Activated CD8-positive, alpha-beta memory T cell treated with anti-CD3 and anti-CD28 coated beads for 36 hours (primary cell): ENCODE data around the gene CKLF. TPM values are rescaled to one million over a fixed set of nuclear protein-coding genes. Genes with fewer than 3 reads are reported as not detected.

Experiments used
- CTCF ChIA-PET: fragments of 350-600 bp; sonication (Branson Sonifier 250); formaldehyde crosslinking; loops from one replicate; lab custom pipeline; 2021; ENCODE audit warnings: antibody characterized with exemption; lab: Charles Lee
- POLR2A ChIA-PET: fragments of 350-600 bp; sonication (Branson Sonifier 250); formaldehyde crosslinking; loops from one replicate; lab custom pipeline; 2021; ENCODE audit warnings: antibody characterized with exemption; lab: Charles Lee
- total RNA-seq, 2 experiments: library from RNA; stranded (reverse); gene quantifications; one replicate each; pipeline ENCODE4 v1.2.3, GENCODE V29; 2021

CKLF gene
- total RNA-seq, 2 experiments from 2014 or later, result 134 to 148 TPM

DNA sequence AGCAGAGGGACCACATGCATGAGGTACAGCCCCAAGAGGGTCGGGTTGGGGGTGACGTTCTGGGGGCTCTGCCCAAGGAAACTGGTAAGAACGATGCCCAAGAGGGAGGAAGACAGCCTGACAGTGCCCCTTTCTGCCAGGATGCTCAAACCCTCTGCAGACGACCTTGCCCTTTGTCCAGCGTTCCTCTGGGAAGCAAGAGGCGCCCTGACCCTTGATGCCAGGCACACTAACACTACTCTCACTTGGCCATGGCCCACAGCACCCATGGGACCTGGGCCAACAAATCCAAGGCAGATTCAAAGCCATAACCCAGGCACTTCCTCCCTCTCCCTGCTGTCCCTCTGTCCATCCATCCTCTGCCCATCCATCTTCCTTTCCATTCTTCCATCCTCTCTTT lies 22.9 kb upstream of the CKLF start:
- ChIA-PET POLR2A (interaction anchor here (0.6 kb wide), 1 partner anchor 21 kb away, joined by 4 read pairs; no protein-coding TSS in a partner anchor), CTCF (interaction anchor here (0.9 to 1.2 kb wide), 2 partner anchors 14 to 60 kb away, joined by 3 to 4 read pairs; no protein-coding TSS in a partner anchor)

DNA sequence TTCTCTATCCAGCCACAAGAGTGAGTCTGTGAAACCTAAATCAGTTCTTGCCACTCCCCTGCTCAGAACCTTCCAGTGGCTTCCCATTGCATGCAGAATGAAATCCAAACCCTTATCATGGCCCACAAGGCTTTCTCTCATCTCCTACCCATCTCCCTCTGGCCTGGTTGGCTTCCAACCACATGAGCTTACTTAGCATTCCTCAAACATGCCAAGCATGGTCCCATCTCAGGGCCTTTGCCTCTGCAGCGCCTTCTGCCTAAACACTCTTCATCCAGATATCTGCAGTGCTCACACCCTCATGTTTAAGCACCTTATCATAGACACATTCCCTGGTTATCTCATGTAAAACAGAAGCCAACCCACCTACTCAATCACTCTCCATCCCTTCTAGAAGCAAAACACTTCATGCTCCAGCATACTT lies 18.0 kb upstream of the CKLF start:
- POLR2A ChIA-PET, result no interaction called here
- CTCF ChIA-PET, result no interaction called here

DNA sequence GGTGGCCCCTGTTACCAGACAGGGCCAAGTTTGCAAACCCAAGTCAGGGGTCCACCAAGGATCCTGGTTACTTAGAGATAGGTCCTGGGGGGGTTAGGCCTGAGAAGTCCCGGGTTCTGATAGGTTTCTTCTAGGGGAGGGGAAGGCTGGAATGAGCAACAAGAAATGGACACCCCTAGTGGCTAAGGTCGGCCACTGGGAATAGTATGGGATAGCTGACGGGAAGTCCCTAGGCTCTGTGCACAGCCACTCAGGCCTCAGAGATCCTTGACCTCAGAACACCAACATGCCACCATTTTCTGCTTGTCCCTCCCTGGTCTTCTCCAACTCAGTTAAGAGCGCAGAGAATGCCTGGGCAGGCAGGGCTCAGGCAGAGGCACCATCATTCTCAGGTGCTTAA lies 15.9 kb upstream of the CKLF start:
- CTCF ChIA-PET, result no interaction called here
- POLR2A ChIA-PET, result interaction anchor here (0.5 kb wide), 1 partner anchor 15 kb away, joined by 3 read pairs; no protein-coding TSS in a partner anchor

DNA sequence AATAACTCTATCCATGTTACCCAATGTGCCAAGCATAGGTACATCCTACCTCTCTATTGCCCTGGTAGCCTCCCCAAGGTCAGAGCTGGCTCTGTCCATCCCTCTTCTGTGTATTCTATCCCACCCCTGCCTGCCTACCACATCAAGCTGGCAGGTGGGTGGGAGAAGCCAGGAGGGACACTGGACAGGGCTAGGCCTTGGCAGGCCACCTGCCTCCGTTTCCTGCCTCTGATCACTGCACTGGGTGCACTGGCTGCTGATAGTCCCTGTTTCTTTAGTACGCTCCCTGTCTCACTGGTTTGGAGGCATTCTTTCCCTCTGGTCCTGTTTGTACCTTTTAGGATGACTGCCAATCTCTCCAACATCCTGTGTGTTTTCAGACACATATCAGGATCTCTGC lies 15.1 kb upstream of the CKLF start:
- CTCF ChIA-PET, result no interaction called here
- POLR2A ChIA-PET, result no interaction called here

GRCh38 chr16:66538910-66539309 lies 13.5 kb upstream of the CKLF start:
- CTCF ChIA-PET, result no interaction called here
- POLR2A ChIA-PET, result no interaction called here

GRCh38 chr16:66539623-66540469 lies 12.5 kb upstream of the CKLF start:
- ChIA-PET POLR2A (interaction anchor here (0.7 kb wide), 1 partner anchor 489 kb away, joined by 8 read pairs; no protein-coding TSS in a partner anchor), CTCF (interaction anchor here (0.7 kb wide), 1 partner anchor 1388 kb away, joined by 3 read pairs; no protein-coding TSS in a partner anchor)

GRCh38 chr16:66541388-66542355 lies 10.7 kb upstream of the CKLF start:
- CTCF ChIA-PET, result no interaction called here

GRCh38 chr16:66542396-66542795 lies 10.0 kb upstream of the CKLF start:
- POLR2A ChIA-PET, result no interaction called here

More at GRCh38 chr16:66541388-66542355, 10.7 kb upstream of the CKLF start:
- POLR2A ChIA-PET, result no interaction called here

DNA sequence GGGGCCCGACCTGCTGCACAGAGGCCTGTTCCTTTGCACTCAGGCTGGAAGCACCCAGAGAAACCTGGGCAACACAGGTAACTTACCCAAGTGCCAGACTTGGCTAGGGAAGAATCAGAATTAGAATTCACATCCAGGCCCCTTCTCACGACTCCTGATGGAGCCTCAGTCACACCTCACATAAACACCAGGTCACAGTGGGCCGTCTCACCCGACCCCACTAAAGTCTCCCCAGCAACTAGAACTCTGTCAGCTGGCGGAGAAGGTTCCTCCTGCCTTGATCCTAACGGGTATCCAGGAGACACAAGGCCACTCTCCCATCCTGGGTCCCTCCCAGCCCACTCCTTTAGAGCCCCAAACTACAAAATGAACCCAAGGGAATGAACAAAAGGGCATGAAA lies 8.8 kb upstream of the CKLF start:
- ChIA-PET POLR2A (no interaction called here), CTCF (no interaction called here)

More at GRCh38 chr16:66542396-66542795, 10.0 kb upstream of the CKLF start:
- CTCF ChIA-PET, result no interaction called here

- ChIA-PET POLR2A (no interaction called here), CTCF (no interaction called here)
Measured at GRCh38 chr16:66544016-66544757, 8.2 kb upstream of the CKLF start.

DNA sequence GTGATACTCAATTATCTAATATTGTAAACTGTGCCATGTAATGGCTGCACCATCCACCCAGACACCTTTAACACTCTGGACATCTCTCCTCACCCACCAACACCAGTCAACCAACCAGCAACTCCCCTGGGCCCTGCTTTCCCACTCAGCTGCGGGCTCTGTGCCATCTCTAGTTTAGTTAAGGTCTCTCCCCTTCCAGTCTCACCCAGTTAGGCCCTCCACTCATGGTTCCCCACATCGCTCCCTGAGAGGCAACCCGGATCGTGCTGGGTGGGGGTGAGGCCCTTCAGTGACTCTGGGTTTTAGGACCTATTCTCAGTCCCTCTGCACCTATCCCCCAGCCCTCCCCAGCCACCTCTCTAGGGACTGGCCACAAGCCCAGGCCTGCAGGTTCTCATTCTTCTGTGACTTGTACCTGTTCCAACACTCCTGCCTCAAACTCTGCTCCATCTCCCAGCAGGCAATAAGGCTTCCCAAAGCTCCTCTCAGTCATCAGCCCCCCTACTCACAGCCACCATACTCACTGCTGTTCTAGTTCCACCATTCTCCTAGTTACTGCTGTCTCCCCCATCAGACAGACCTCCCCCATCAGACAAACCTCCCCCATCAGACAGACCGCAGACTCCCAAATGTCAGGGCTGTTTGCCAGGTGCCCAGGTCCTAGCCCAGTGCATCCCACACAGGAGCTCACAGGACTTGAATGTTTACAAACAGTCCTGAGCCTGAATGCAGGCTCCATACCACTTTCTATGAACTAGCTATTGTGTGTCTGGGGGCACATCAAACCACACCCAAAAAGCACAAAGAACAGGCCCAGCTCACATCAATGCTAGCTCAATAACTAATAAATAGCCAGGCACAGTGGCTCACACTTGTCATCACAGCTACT lies 5.0 kb upstream of the CKLF start:
- CTCF ChIA-PET, result interaction anchor here (1.1 to 1.2 kb wide), 3 partner anchors 32 to 141 kb away, joined by 3 to 4 read pairs (median 4); partner anchors contain the start of gene CMTM3
- POLR2A ChIA-PET, result interaction anchor here (0.7 kb wide), 1 partner anchor 17 kb away, joined by 3 read pairs; no protein-coding TSS in a partner anchor

DNA sequence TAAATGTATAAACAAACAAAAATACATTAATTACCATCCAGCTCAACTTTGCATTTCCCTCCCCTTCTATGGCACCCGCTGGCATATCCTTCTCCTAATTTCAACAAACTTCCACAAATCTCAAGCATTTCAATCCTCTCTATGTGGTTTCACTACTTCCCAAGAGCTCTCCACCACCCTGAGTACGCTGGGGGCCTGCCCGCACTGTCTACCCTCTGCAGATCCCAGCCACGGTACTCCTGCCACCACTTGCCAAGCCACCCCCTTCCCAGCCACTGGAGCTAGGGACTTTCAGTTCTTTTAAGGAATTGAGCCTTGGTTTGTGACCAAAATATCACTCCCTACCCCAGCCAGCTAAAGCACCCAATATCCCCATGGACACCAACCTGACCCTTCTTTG lies 4.3 kb upstream of the CKLF start:
- ChIA-PET CTCF (interaction anchor here (1.1 to 1.2 kb wide), 2 partner anchors 32 to 142 kb away, joined by 4 read pairs; no protein-coding TSS in a partner anchor), POLR2A (interaction anchor here (0.7 kb wide), 1 partner anchor 16 kb away, joined by 3 read pairs; no protein-coding TSS in a partner anchor)

DNA sequence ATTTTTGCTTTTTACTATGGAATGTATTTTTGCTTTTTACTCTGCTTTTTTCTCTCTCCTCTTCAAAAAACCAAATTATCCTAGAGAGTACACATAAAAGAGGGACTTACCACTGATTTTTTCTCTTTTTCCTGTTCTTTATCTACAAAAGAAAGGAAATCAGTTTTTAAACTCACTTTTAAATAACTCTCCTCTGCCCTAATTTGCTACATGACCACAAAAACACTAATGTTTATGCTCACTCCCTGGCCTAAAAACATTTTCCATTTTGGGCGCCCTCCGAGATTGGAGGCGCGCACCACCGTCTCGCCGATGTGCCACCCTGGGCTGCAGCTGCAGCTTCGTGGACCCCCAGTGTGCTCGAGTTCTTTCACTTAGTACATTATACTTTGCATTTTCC lies 3.5 kb upstream of the CKLF start:
- ChIA-PET POLR2A (interaction anchor here (1.0 kb wide), 1 partner anchor 55 kb away, joined by 5 read pairs; no protein-coding TSS in a partner anchor), CTCF (interaction anchor here (1.2 kb wide), 1 partner anchor 142 kb away, joined by 4 read pairs; no protein-coding TSS in a partner anchor)

GRCh38 chr16:66549284-66550131 lies 2.9 kb upstream of the CKLF start, which contains the start of gene TK2:
TSS of gene TK2 (minus strand) at chr16:66550122. CDS start at chr16:66550061, 61 bp downstream.
- POLR2A ChIA-PET, result interaction anchor here (1.0 kb wide), 1 partner anchor 54 kb away, joined by 5 read pairs; no protein-coding TSS in a partner anchor
- CTCF ChIA-PET, result interaction anchor here (1.4 kb wide), 1 partner anchor 142 kb away, joined by 4 read pairs; no protein-coding TSS in a partner anchor

DNA sequence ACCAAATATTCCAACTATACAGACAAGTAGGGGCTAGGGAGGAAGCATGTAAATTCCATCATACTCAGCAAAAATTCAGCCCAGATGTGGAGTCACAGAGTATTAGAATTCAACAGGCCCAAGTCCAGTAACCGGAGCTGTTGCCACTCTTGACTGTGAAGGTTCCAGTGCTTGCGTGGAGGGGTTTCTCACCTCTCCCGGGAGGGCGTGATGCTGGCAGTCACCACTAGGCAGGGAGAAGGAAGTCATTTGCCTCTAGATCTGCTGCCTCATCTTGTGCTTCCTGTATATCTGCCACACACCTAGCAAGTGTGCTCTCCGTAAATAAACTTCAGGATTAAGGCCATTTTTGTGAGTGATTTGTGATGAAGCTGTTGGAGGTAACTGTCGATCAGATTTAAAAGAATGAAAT lies 1.0 kb upstream of the CKLF start:
- CTCF ChIA-PET, result interaction anchor here (1.0 to 2.0 kb wide), 8 partner anchors 12 to 57 kb away, joined by 3 to 11 read pairs (median 4); partner anchors contain the start of gene CMTM2
- POLR2A ChIA-PET, result interaction anchor here (0.6 to 2.3 kb wide), 4 partner anchors 12 to 31 kb away, joined by 3 to 14 read pairs (median 6); no protein-coding TSS in a partner anchor

DNA sequence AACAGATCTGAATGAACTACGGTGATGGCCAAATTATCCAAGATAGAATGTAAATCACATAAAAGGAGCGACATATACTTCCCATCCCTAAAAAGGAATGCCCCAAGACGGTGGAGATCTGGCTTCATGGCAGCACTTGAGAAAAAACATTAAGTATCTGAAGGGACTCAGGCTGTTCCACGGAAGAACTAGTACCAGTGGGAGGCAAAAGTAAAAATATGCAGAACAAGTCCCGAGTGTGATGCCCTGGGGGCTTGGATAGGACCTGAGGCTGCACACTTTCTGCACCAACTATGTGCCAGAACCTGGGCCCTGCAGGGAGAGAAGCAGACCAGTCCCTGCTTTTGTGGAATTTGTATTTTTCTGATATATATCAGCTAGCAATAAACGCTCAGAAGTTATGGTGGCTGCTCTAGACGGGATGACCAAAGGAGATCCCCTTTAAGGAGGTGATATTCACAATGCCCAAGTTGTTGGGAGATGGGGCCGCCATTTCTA lies 539 bp upstream of the CKLF start:
- CTCF ChIA-PET, result interaction anchor here (0.7 to 2.0 kb wide), 8 partner anchors 12 to 56 kb away, joined by 3 to 11 read pairs (median 4); partner anchors contain the start of gene CMTM2
- POLR2A ChIA-PET, result interaction anchor here (0.7 to 2.3 kb wide), 5 partner anchors 11 to 55 kb away, joined by 3 to 14 read pairs (median 5); no protein-coding TSS in a partner anchor
